Transverse colon (tissue), 4 donors: ENCODE results near the gene RBM38. TPM values are rescaled to one million over a fixed set of nuclear protein-coding genes. Genes with fewer than 3 reads are reported as not detected.

Experiments
- DNase-seq: peaks from one replicate; pipeline ENCODE4 v3.0.0-alpha.2; 2019
- H3K27ac ChIP-seq, 4 donors: fragments of 200-600 bp; sonication (generic); 2 replicates each; pipeline ENCODE4 v1.5.1; 2016 to 2018; ENCODE audit warnings: inconsistent platforms in 4 of 4
- H3K27me3 ChIP-seq: fragments of 200-600 bp; sonication (generic); 2 replicates; pipeline ENCODE4 v1.5.1; 2017; ENCODE audit warnings: inconsistent platforms
- H3K36me3 ChIP-seq, 4 donors: fragments of 200-600 bp; sonication (generic); 2 replicates each; pipeline ENCODE4 v1.5.1; 2017 to 2019; ENCODE audit warnings: inconsistent platforms in 4 of 4
- H3K4me1 ChIP-seq, 4 donors: fragments of 200-600 bp; sonication (generic); 2 replicates each; pipeline ENCODE4 v1.5.1; 2017 to 2020; ENCODE audit warnings: inconsistent platforms in 4 of 4
- H3K4me3 ChIP-seq, 4 donors: fragments of 200-600 bp; sonication (generic); 1 replicate in 1 of 4; 2 replicates in 3 of 4; pipeline versions ENCODE4 v1.5.1 to v1.6.1; 2017 to 2019; ENCODE audit warnings: inconsistent platforms in 4 of 4
- H3K9me3 ChIP-seq, 2 donors: fragments of 200-600 bp; sonication (generic); 2 replicates each; pipeline ENCODE4 v1.5.1; 2017 to 2019; ENCODE audit warnings: inconsistent platforms in 2 of 2
- EP300 ChIP-seq: sonication (generic); formaldehyde crosslinking; IDR thresholded peaks from one replicate; pipeline ENCODE4 v1.6.1; 2017; ENCODE audit warnings: antibody characterized with exemption, low read depth
- POLR2A ChIP-seq: fragments of 450-650 bp; IDR thresholded peaks from one replicate; pipeline ENCODE4 v1.6.1; 2016; ENCODE audit warnings: antibody characterized with exemption, mild to moderate bottlenecking, moderate library complexity
- POLR2AphosphoS5 ChIP-seq, 3 donors: sonication (generic); formaldehyde crosslinking; IDR thresholded peaks; one replicate each; pipeline ENCODE4 v1.6.1; 2016; ENCODE audit warnings: antibody characterized with exemption in 3 of 3
- WGBS, 2 donors: methylation state at CpG; one replicate each; pipeline ENCODE4 v1.1.5; 2018; ENCODE audit warnings: low coverage in 1 of 2; 5-methylcytosine and 5-hydroxymethylcytosine counted together
- in situ Hi-C, 4 donors: fragments of 200-750 bp; cut with MboI; loops; one replicate each; pipeline versions ENCODE4 v1.15.0 to v1.15.1; 2017; ENCODE audit warnings: low sequenced_read_pairs in 3 of 4, low pct_ligation_motif_present in 1 of 4, low pct_unique_long_range_greater_than_20kb in 1 of 4
- intact Hi-C: fragments of 100-400 bp; cut with DNase I; formaldehyde crosslinking; loops from one replicate; pipeline ENCODE4 v1.15.1; 2023; ENCODE audit warnings: low total_unique reads
- total RNA-seq, 4 donors: library from RNA; depleted of rRNA; stranded (reverse); fragments of >200 nt; gene quantifications; one replicate each; pipeline ENCODE4 v1.1.0, GENCODE V29; 2016
- TF ChIP-seq, protein P1 (sequence below), 5 experiments: fragments of 200-600 bp in 3 of 5; fragments of 450-650 bp in 2 of 5; sonication (generic) in 3 of 5; IDR thresholded peaks; 1 replicate in 2 of 5; 2 replicates in 3 of 5; pipeline ENCODE4 v1.5.1; 2016 to 2017; ENCODE audit warnings: antibody characterized with exemption in 5 of 5, inconsistent platforms in 3 of 5, mild to moderate bottlenecking in 2 of 5, moderate library complexity in 1 of 5

The RBM38 gene
- total RNA-seq, 4 donors from 2014 or later, result 26.5 to 37.4 (median 30.4) TPM

DNA sequence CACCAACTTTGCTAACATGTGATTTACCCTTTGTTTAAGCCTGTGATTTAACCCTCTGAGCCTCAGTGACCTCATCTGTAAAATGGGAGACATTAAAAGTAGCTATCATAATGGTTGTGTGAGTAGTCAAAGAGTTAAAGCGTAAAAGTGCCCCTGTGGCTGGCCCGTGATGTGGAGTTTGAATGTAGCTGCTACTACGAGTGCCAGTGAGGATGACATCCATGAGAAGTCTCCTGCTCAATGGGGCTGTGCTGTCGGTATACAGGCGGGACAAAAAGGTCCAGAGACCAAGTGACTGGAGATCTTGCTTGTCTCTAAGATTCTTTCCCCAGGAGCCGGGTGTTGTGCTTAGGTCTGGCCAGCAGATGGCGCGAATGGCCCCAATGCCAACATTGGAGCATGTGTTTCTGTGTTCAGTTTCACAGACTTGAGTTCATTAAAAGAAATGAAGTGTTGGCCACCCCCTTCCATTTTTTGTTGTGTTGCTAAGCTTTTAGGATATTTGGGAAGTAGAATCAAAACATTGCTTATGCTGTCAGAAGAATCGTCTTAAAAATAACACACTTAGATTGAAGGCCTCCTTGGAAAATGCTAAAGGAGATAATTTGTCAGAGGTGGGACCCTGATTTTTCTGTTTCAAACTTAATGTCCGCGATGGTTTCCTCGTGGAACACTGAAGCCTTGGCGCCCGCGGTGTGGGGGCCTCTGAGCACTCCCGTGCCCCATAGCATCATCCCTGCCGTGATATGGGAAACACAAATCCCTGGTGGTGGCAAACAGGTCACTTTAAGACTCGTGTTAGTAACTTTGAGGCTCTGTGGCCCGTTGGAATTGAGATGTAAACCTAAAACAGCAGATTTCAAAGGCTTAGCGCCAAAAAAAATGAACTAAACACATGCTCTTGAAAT is 9.3 kb upstream of the RBM38 start:
- in situ Hi-C loops, result loop anchor here (10.0 to 25.0 kb wide), 4 partner anchors 113 to 830 kb away; partner anchors contain the start of gene ZBP1 (in 1 of the 4)
- peaks cover 0 to 15% (median 5%) of the 10 kb centered on the region in 4 donors for H3K36me3 ChIP-seq

DNA sequence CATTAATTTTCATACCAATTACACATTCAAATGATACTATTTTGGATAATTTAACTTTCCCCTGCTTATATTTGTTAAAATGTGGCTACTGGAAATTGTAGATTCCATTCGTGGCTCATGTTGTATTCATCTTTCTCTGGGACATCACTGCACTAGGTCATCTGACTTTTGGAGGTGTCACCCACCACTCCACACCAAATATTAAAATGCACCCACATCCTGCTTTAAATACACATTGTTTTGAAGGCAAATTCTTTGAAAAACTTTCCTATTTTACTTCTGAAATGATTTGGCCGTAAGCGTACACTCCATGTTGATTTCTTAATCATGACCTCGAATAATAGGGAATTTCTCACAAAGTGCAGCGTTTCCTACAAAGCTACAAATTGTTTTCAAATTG is 8.7 kb upstream of the RBM38 start:
- no peak for TF ChIP-seq POLR2A
- TF ChIP-seq, protein P1, sequence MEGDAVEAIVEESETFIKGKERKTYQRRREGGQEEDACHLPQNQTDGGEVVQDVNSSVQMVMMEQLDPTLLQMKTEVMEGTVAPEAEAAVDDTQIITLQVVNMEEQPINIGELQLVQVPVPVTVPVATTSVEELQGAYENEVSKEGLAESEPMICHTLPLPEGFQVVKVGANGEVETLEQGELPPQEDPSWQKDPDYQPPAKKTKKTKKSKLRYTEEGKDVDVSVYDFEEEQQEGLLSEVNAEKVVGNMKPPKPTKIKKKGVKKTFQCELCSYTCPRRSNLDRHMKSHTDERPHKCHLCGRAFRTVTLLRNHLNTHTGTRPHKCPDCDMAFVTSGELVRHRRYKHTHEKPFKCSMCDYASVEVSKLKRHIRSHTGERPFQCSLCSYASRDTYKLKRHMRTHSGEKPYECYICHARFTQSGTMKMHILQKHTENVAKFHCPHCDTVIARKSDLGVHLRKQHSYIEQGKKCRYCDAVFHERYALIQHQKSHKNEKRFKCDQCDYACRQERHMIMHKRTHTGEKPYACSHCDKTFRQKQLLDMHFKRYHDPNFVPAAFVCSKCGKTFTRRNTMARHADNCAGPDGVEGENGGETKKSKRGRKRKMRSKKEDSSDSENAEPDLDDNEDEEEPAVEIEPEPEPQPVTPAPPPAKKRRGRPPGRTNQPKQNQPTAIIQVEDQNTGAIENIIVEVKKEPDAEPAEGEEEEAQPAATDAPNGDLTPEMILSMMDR (IDR thresholded peaks at IDR 0.05), result no peak
- no peak for TF ChIP-seq EP300
- no peak for TF ChIP-seq POLR2AphosphoS5 (IDR thresholded peaks at IDR 0.05)
- H3K4me3 ChIP-seq, result no peak overlapping the region
- H3K27me3 ChIP-seq, result no peaks in the 10 kb centered on the region
- intact Hi-C loops (loop anchor here (1.0 kb wide), 1 partner anchor 113 kb away; no protein-coding TSS in a partner anchor), in situ Hi-C loops (loop anchor here (10.0 to 25.0 kb wide), 4 partner anchors 112 to 830 kb away; partner anchors contain the start of gene ZBP1 (in 1 of the 4))
- H3K36me3 ChIP-seq, result peaks cover 0 to 10% (median 5%) of the 10 kb centered on the region in 4 donors
- peak overlapping the region in 3 of 4 donors; percentile 75 to 83 (median 80) for H3K27ac ChIP-seq
- no peaks in the 10 kb centered on the region for H3K9me3 ChIP-seq
- H3K4me1 ChIP-seq, result peaks cover 5 to 36% (median 31%) of the 10 kb centered on the region in 4 donors
- DNase-seq, result no peak
- WGBS, 2 donors, result 83 to 92% methylated on average over 4 to 5 of the region's 5 CpGs

More for the DNA sequence above, 9.3 kb upstream of the RBM38 start:
- no peaks in the 10 kb centered on the region for H3K9me3 ChIP-seq
- H3K4me1 ChIP-seq, result peaks cover 5 to 36% (median 31%) of the 10 kb centered on the region in 4 donors
- no peak overlapping the region for H3K4me3 ChIP-seq
- intact Hi-C loops, result loop anchor here (1.0 kb wide), 1 partner anchor 113 kb away; no protein-coding TSS in a partner anchor
- TF ChIP-seq POLR2AphosphoS5 (IDR thresholded peaks at IDR 0.05) (no peak), EP300 (no peak), POLR2A (no peak)
- TF ChIP-seq, protein P1 (IDR thresholded peaks at IDR 0.05), result peak; percentile 91 to 97 (median 93)
- peak; percentile 90 for DNase-seq
- peak overlapping the region in 1 of 4 donors; percentile 0 for H3K27ac ChIP-seq
- 46 to 49% methylated on average over 6 to 20 of the region's 20 CpGs for WGBS, 2 donors
- H3K27me3 ChIP-seq, result no peaks in the 10 kb centered on the region

DNA sequence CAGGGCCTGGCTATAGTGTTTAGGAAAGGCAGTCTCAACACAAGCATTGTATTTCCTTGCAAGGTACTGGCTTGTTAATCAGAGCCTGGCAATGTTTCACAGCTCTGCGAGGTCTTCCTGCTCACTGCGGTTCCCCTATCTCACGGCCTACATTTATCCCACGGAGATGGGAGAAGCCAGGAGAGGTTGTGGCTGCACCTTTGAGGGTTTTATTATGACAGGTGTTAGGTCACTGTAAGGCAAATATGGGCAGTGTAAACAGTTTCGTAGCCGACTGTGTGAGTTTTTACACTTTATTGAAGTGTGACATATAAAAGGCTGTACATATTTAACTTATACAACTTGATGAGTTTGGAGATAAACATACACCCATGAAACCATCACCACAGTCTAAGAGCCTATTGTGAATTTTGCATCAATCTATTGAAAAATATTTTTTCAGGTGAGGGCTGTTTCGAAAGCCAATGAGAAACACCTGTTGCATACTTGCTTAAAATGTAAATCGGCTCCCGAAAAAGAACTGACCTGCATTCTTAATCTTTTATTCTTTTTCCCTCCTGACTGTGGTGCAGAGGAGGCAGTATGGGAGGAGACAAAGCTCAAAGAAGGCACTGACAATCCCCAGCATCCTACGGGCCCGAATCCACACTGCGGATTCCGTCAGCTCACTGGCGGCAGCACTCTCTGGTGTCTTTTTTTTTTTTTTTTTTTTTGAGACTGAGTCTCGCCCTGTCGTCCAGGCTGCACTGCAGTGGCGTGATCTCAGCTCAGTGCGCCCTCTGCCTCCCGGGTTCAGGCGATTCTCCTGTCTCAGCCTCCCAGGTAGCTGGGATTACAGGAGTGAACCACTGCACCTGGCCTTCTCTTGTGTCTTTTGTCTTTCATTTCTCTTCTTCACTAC is 7.5 kb upstream of the RBM38 start:
- H3K9me3 ChIP-seq, result no peaks in the 10 kb centered on the region
- H3K36me3 ChIP-seq, result peaks cover 0 to 4% (median 2%) of the 10 kb centered on the region in 4 donors
- TF ChIP-seq, protein P1 (IDR thresholded peaks at IDR 0.05), result no peak
- TF ChIP-seq POLR2A, result peak; percentile 64
- peak; percentile 47 to 59 (median 55) for TF ChIP-seq POLR2AphosphoS5 (IDR thresholded peaks at IDR 0.05)
- no peak for TF ChIP-seq EP300
- WGBS, 2 donors, result 41 to 48% methylated on average over 14 to 20 of the region's 20 CpGs
- intact Hi-C loops, result no loop called here
- no peak overlapping the region for H3K4me3 ChIP-seq
- peak; percentile 77 for DNase-seq
- no peaks in the 10 kb centered on the region for H3K27me3 ChIP-seq
- H3K27ac ChIP-seq, result peak overlapping the region; percentile 72 to 83 (median 78)
- peaks cover 5 to 40% (median 31%) of the 10 kb centered on the region in 4 donors for H3K4me1 ChIP-seq
- in situ Hi-C loops, result loop anchor here (10.0 to 25.0 kb wide), 4 partner anchors 111 to 829 kb away; partner anchors contain the start of gene ZBP1 (in 1 of the 4)
